T-helper 2 cell treated with Interferon-gamma antibody and Interleukin-4, amounts not matched to agents 100 ng/mL and 5 ng/mL, for 36 hours (primary cell): ENCODE results near the gene NKAIN2. TPM values are rescaled to one million over a fixed set of nuclear protein-coding genes. Genes with fewer than 3 reads are reported as not detected.

Source experiments
- intact Hi-C: fragments of 100-400 bp; cut with micrococcal nuclease; formaldehyde crosslinking; loops from one replicate; pipeline ENCODE4 v1.15.1; 2023
- total RNA-seq: library from RNA; stranded (reverse); gene quantifications from 2 replicates; pipeline ENCODE4 v1.2.3, GENCODE V29; 2022

NKAIN2 gene
- total RNA-seq, 1 donor from 2014 or later: not detected

DNA sequence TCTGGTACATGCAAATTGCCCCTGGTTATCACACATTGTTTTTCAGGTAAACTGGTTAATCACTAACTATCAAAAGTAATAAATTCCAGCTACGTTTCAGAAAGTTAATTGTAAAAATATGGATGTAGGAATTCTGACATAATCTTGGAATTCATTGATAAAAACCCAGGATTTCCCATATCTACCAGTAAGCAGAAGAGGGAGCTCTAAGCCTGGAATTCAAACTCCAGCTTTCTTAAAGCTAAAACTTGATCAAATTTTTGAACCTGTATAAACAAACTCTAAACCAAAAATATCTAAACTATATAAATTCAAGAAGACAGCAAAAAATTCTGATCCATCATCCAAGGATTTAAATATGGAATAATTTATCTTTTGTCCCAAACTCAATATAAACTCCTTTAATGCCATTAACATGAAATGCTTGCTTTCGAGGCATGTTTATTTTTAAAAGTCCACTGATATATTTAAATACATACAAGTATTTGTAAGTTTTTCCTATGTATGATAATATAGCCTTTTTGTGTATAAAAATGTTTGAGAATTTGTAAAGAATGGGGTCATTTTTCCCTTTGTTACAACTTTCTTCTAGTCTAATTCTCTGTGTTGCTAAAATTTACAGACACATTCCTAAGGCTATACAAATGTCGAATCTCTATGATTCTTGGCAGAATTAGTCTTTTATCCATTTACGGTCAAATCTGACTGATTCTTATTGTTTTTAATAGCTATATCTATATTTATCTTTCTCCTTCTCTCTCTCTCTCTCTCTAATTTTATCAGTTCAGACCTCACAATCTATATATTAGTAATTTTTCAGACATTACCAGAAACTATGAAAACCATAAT, 1067.2 kb downstream of the NKAIN2 start:
- intact Hi-C loops: loop anchor here (1.0 kb wide), 1 partner anchor 243 kb away; no protein-coding TSS in a partner anchor

- intact Hi-C loops: no loop called here
Observed at GRCh38 chr6:124872361-124873065, 1068.8 kb downstream of the NKAIN2 start.

DNA sequence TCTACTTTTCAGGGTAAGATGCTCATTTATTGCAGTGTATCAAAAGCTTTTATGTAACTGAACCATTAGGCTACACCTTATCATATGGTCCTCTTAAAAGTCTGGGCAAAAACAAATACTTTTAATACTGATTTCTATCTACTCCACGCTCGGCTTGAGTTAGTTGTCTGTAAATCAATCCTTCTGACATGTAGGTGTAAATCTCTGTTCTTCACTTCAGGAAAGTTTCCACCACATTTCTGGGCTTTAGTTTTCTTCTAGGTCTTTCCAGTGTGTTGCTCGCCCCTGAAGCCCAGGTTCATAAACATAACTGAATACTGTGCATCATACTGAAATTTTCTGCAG, 1069.4 kb downstream of the NKAIN2 start:
- intact Hi-C loops: no loop called here

Other genes starting within 250 kb of the NKAIN2 start
- gene TRDN, start 166.9 kb upstream of the NKAIN2 start, total RNA-seq: not detected in 2 replicates